ENCODE data around the gene MRE11. TPM values are rescaled to one million over a fixed set of nuclear protein-coding genes. Genes with fewer than 3 reads are reported as not detected.
"Not testable (repeated sequence)": the region's sequence is repeated elsewhere in the genome, so short reads cannot be mapped to it uniquely, and the experiment has no call there.

Gene MRE11
- total and polyA plus RNA-seq, 10 of the 15 experiments (the other 5 are each of a cell fraction or from before 2014, with no cell fraction given): 16.2 to 39.2 (median 26.9) TPM

GRCh38 chr11:94507485-94507884, 13.8 kb upstream of the MRE11 start (continued):
- TF ChIP-seq WRNIP1 (IDR thresholded peaks at IDR 0.05; ENCODE audit: borderline replicate concordance, low read depth, low read length) (no peak), MEF2A (IDR thresholded peaks at IDR 0.05; ENCODE audit: insufficient read depth, low read depth, low read length) (no peak)
- TF ChIP-seq, protein P1, sequence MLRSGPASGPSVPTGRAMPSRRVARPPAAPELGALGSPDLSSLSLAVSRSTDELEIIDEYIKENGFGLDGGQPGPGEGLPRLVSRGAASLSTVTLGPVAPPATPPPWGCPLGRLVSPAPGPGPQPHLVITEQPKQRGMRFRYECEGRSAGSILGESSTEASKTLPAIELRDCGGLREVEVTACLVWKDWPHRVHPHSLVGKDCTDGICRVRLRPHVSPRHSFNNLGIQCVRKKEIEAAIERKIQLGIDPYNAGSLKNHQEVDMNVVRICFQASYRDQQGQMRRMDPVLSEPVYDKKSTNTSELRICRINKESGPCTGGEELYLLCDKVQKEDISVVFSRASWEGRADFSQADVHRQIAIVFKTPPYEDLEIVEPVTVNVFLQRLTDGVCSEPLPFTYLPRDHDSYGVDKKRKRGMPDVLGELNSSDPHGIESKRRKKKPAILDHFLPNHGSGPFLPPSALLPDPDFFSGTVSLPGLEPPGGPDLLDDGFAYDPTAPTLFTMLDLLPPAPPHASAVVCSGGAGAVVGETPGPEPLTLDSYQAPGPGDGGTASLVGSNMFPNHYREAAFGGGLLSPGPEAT (IDR thresholded peaks at IDR 0.05; ENCODE audit: low read depth): no peak

GRCh38 chr11:94506513-94506912, 12.9 kb upstream of the MRE11 start:
- H3K27ac ChIP-seq (ENCODE audit: control insufficient read depth, insufficient read depth); BruUV-seq (replicated peaks); FAIRE-seq; H4K20me1 ChIP-seq (ENCODE audit: control insufficient read depth, insufficient read depth); ATAC-seq; POLR2A ChIA-PET; H3K4me3 ChIP-seq; H3K36me3 ChIP-seq (ENCODE audit: control insufficient read depth in 2 of 2, insufficient read depth in 2 of 2, low read length in 1 of 2); H3K4me1 ChIP-seq (ENCODE audit: control insufficient read depth, insufficient read depth, low read length); H3K4me2 ChIP-seq (ENCODE audit: control insufficient read depth, insufficient read depth); H3K9ac ChIP-seq (ENCODE audit: control insufficient read depth, insufficient read depth, low read length); intact Hi-C loops (cut with micrococcal nuclease; ENCODE audit: unreplicated experiment); H3K79me2 ChIP-seq (ENCODE audit: control insufficient read depth, insufficient read depth, low read length); H2AFZ ChIP-seq (ENCODE audit: control insufficient read depth, low read depth, low read length); H3K27me3 ChIP-seq (replicated peaks in 1 of 2; ENCODE audit: control insufficient read depth in 2 of 2, insufficient read depth in 2 of 2, low read length in 1 of 2); H3K9me3 ChIP-seq (replicated peaks; ENCODE audit: control insufficient read depth, insufficient read depth, low read length); DNase-seq (ENCODE audit: low read depth, low spot score): not testable (repeated sequence)
- in situ Hi-C loops (cut with MboI): loop anchor here (10.0 kb wide), 1 partner anchor 612 kb away; no protein-coding TSS in a partner anchor
- CTCF ChIA-PET: interaction anchor here (1.2 to 4.7 kb wide), 9 partner anchors 12 to 611 kb away, joined by 3 to 32 read pairs (median 9); no protein-coding TSS in a partner anchor
- SMC1A ChIA-PET (ENCODE audit: uncharacterized antibody, unreplicated experiment): interaction anchor here (1.2 to 2.2 kb wide), 5 partner anchors 9 to 611 kb away, joined by 3 to 8 read pairs (median 4); no protein-coding TSS in a partner anchor
- RAD21 ChIA-PET (ENCODE audit: unreplicated experiment): interaction anchor here (0.6 to 1.4 kb wide), 3 partner anchors 89 to 611 kb away, joined by 3 to 8 read pairs (median 4); no protein-coding TSS in a partner anchor
- 47% methylated on average over 5 of the region's 5 CpGs for WGBS (ENCODE audit: insufficient coverage, insufficient replicate concordance, low lambda C conversion rate, missing lambda C conversion rate)
